Measurements from ENCODE around the gene ALK. TPM values are rescaled to one million over a fixed set of nuclear protein-coding genes. Genes with fewer than 3 reads are reported as not detected.

ALK gene
- total RNA-seq, 4 donors from 2014 or later: 0.08 to 0.40 (median 0.28) TPM

DNA sequence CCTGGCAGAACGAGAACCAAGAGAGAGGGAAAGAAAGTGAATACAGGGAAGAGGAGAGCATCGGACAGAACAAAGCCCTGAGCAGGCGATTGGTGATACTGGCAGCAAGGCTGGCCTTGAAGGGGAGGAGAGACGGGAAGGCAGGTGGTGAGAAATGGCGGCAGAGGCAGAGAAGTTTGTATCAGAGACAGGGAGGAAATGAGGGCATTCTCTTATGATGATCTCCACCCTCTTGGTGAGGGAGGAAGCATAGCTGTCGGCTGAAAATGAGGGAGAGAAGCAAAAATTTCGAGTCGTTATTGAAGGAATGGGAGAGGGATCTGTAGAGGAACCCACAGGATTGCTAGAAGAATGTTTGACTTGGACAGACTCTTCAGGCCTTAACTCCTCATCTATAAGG is 725.6 kb downstream of the ALK start:
- H3K27me3 ChIP-seq: no peaks in the 10 kb centered on the region
- no peak overlapping the region for H3K4me3 ChIP-seq (replicated peaks in 1 of 3)
- no peak for DNase-seq
- no peaks in the 10 kb centered on the region for H3K9me3 ChIP-seq
- intact Hi-C loops (cut with DNase I): loop anchor here (2.0 kb wide), 1 partner anchor 237 kb away; no protein-coding TSS in a partner anchor
- H3K4me1 ChIP-seq: no peaks in the 10 kb centered on the region
- no peak overlapping the region for H3K27ac ChIP-seq
- H3K36me3 ChIP-seq: no peaks in the 10 kb centered on the region
- 87 to 89% methylated on average over 8 of the region's 8 CpGs for WGBS, 2 donors
- no peak for TF ChIP-seq POLR2A (IDR thresholded peaks at IDR 0.05)

DNA sequence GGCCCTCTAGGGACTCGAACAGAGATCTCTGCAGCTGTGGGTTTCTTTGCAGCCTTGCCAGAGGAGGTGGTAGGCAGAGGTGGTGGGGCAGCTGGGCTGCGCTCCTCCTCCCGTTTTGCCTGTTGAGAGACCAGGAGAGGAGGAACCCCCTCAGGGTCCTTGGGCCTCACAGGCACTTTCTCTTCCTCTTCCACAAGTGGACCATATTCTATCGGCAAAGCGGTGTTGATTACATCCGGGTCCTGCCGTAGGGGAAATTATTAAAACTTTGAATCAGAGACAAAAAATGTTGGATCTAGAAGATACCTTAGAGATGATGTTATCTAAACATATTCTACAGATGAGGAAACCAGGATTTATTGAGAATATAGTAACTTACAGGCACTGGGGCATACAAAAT is 727.7 kb downstream of the ALK start:
- Histone ChIP-seq H3K9me3 (no peaks in the 10 kb centered on the region), H3K4me3 (replicated peaks in 1 of 3) (no peak overlapping the region), H3K36me3 (no peaks in the 10 kb centered on the region), H3K27ac (no peak overlapping the region), H3K27me3 (no peaks in the 10 kb centered on the region), H3K4me1 (no peaks in the 10 kb centered on the region)
- no peak for DNase-seq
- 90 to 91% methylated on average over 7 of the region's 7 CpGs for WGBS, 2 donors
- TF ChIP-seq, protein P1, sequence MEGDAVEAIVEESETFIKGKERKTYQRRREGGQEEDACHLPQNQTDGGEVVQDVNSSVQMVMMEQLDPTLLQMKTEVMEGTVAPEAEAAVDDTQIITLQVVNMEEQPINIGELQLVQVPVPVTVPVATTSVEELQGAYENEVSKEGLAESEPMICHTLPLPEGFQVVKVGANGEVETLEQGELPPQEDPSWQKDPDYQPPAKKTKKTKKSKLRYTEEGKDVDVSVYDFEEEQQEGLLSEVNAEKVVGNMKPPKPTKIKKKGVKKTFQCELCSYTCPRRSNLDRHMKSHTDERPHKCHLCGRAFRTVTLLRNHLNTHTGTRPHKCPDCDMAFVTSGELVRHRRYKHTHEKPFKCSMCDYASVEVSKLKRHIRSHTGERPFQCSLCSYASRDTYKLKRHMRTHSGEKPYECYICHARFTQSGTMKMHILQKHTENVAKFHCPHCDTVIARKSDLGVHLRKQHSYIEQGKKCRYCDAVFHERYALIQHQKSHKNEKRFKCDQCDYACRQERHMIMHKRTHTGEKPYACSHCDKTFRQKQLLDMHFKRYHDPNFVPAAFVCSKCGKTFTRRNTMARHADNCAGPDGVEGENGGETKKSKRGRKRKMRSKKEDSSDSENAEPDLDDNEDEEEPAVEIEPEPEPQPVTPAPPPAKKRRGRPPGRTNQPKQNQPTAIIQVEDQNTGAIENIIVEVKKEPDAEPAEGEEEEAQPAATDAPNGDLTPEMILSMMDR (IDR thresholded peaks at IDR 0.05): no peak
- TF ChIP-seq POLR2A (IDR thresholded peaks at IDR 0.05): no peak
- intact Hi-C loops (cut with DNase I): loop anchor here (2.0 kb wide), 1 partner anchor 235 kb away; no protein-coding TSS in a partner anchor

DNA sequence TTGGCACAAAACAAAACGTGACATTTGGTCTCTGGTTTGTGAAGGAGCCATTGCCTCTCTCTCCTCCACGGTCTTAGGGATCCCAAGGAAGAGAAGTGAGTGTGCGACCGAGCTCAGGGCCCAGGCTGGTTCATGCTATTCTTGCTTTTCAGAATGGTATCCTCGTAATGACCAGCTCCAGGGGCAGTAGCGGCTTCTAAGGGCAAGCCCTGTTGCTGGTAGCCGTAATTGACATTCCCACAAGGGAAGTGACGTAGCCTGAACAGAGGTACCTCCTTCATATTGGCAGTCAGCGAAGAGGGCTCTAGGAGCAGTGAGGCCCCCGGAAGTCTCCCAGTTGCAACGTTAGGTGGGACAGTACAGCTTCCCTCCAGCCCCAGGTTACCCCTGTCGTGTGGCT is 728.3 kb downstream of the ALK start:
- Histone ChIP-seq H3K27ac (no peak overlapping the region), H3K4me1 (no peaks in the 10 kb centered on the region), H3K9me3 (no peaks in the 10 kb centered on the region), H3K36me3 (no peaks in the 10 kb centered on the region), H3K27me3 (no peaks in the 10 kb centered on the region), H3K4me3 (replicated peaks in 1 of 3) (no peak overlapping the region)
- intact Hi-C loops (cut with DNase I): no loop called here
- no peak for DNase-seq
- no peak for TF ChIP-seq POLR2A (IDR thresholded peaks at IDR 0.05)
- TF ChIP-seq, protein P1 (IDR thresholded peaks at IDR 0.05): no peak
- 92% methylated on average over 12 of the region's 12 CpGs for WGBS, 2 donors

DNA sequence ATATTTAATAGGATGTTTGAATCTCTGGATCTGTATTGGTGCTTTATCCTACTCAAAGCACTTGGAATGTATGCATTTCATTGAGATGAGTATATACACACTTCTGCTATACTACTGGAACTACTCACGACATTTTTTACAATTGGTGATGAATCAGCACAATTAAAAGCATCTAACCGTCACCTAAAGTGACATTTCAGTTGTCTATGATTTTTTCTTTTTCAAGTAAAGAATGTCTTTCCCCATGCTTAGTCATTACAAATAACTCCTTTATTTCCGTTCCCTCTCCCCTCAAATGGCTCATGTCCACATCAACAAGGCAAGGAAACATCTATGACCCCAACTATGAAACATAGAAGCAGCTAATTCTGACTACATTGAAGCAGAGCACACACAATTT is 728.9 kb downstream of the ALK start:
- DNase-seq: no peak
- no peak overlapping the region for H3K27ac ChIP-seq
- H3K9me3 ChIP-seq: no peaks in the 10 kb centered on the region
- H3K27me3 ChIP-seq: no peaks in the 10 kb centered on the region
- TF ChIP-seq POLR2A (IDR thresholded peaks at IDR 0.05): no peak
- TF ChIP-seq, protein P1 (IDR thresholded peaks at IDR 0.05): no peak
- intact Hi-C loops (cut with DNase I): no loop called here
- no peak overlapping the region for H3K4me3 ChIP-seq (replicated peaks in 1 of 3)
- 78 to 85% methylated on average over 3 of the region's 3 CpGs for WGBS, 2 donors
- no peaks in the 10 kb centered on the region for H3K4me1 ChIP-seq
- H3K36me3 ChIP-seq: no peaks in the 10 kb centered on the region

DNA sequence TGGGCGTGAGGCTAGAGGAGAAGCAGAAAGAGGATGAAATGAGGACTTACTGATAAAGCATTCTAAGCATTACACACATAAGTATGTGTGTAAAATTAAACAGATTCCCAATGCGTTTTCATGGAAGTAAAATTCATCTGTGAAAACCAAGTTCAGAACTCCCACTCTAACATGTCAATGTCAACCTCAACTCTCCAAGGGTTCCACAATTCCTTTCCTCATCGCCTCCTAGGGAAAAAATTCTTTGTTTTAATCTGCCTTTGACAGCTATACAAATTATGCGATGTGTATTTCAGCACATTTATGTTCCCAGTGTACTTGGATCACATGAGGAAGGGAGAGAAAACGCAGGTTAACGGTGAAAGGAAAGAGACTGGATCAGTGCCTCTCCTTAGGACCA is 729.6 kb downstream of the ALK start:
- TF ChIP-seq, protein P1 (IDR thresholded peaks at IDR 0.05): no peak
- TF ChIP-seq POLR2A (IDR thresholded peaks at IDR 0.05): no peak
- 83% methylated on average over 6 of the region's 6 CpGs for WGBS, 2 donors
- intact Hi-C loops (cut with DNase I): no loop called here
- H3K4me3 ChIP-seq (replicated peaks in 1 of 3): no peak overlapping the region
- no peaks in the 10 kb centered on the region for H3K4me1 ChIP-seq
- H3K27me3 ChIP-seq: no peaks in the 10 kb centered on the region
- no peak for DNase-seq
- no peaks in the 10 kb centered on the region for H3K36me3 ChIP-seq
- no peak overlapping the region for H3K27ac ChIP-seq
- no peaks in the 10 kb centered on the region for H3K9me3 ChIP-seq

DNA sequence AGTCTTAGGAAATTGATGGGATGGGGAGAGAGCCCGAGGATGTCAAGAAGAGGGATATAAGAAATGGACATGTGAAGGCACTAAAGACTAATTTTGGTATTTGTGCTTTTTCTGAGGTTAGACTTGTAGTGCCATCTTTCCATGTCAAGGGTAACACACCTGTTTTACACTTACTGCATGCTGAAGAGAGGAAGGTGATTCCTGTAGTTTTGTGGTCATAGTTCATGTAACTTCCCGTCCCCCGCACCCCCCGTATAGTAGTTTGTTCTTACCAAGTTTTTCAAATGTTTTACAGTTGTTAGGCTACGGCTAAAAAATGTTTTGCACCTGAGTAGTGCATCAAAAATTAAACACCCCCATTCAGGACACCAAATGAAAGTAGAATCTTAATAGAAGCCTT is 732.3 kb downstream of the ALK start:
- Histone ChIP-seq H3K9me3 (no peaks in the 10 kb centered on the region), H3K27me3 (no peaks in the 10 kb centered on the region), H3K4me1 (no peaks in the 10 kb centered on the region), H3K36me3 (no peaks in the 10 kb centered on the region), H3K4me3 (replicated peaks in 1 of 3) (no peak overlapping the region), H3K27ac (no peak overlapping the region)
- TF ChIP-seq, protein P1 (IDR thresholded peaks at IDR 0.05): no peak
- TF ChIP-seq POLR2A (IDR thresholded peaks at IDR 0.05): no peak
- WGBS, 2 donors: 92 to 93% methylated on average over 5 of the region's 5 CpGs
- intact Hi-C loops (cut with DNase I): no loop called here
- DNase-seq: no peak

Measured in thyroid gland (tissue), 4 donors.